KBM-7 (cell line): ENCODE measurements around the gene SARM1.

Experiments used
- DNase-seq: peaks from one replicate; pipeline ENCODE4 v3.0.0-alpha.2; 2015
- in situ Hi-C: fragments of 300-500 bp; cut with MboI; formaldehyde crosslinking; loops from 2 replicates; pipeline ENCODE4 v1.14.3; 2020; ENCODE audit warnings: low sequenced_read_pairs, low pct_unique_long_range_greater_than_20kb, mixed read lengths

SARM1 gene

DNA sequence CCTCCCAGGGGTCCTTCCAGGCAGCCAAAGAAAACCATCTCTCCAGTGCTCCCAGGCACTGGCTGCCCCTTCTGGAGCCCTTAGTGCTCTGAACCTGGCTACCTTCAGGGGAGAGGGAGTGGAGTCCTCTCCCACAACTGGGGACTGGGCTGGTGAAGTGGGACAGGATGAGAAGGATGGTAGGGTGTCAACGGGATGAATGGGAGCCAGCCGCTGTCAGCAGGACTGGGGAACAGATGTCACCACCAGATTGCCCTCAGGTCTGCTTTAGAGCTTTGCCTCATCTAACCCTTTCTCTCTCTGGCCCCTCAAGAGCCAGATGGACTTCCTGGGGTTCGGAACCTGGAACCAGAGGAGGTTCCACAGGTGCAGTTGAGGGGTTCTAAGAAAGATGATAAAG, 6.0 kb upstream of the SARM1 start:
- no peak for DNase-seq
- in situ Hi-C loops: no loop called here

DNA sequence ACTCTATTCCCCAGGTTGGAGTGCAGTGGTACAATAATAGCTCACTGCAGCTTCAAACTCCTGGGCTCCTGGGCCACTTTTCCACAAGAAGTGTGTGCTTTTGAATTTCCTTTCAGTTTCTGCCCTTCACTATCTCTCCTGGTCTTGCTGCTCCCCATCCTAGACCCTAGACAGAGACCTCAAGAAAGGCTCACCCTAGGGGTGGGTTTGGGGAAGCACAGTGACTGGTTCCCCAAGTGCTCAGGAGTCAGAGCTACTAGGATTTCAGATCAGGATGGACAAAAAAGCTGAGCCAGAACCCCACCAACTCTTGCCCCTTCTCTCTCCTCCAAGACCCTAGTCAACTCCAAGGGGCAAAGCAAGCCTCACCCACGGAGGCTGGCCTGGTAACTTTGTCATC, 4.9 kb upstream of the SARM1 start:
- no peak for DNase-seq
- in situ Hi-C loops: no loop called here

DNA sequence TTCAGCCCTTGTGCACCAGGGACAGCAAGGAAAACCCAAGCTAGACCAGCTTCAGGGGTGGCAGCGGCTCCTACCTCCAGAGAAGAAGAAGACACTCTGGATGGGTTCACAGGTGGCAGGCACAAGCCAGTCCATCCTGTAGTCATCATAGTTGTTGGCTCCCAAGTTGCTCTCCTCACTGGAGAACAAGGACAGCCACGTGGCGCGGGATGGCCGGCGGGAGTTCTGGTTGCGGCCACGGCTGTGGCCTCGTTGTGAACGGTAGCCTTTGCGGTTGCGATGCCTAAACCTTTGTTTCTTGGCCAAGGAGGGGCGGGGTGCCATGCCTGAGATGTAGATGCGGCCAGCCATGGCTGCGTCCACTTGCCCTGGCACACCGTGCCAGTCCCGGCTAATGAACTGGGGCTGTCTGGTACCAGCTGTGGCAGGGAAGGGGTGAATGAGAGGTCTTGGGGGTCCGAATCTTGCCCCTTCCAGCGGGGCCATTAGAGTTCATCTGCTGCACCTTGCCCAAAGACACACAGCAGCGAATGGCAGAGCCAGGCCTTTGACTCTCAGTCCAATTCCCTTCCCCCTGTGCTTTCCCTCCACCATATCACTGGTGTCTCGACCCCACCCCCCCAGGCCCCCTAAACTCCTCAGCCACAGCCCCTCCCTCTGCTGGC, 3.7 kb upstream of the SARM1 start:
- in situ Hi-C loops: no loop called here
- no peak for DNase-seq

DNA sequence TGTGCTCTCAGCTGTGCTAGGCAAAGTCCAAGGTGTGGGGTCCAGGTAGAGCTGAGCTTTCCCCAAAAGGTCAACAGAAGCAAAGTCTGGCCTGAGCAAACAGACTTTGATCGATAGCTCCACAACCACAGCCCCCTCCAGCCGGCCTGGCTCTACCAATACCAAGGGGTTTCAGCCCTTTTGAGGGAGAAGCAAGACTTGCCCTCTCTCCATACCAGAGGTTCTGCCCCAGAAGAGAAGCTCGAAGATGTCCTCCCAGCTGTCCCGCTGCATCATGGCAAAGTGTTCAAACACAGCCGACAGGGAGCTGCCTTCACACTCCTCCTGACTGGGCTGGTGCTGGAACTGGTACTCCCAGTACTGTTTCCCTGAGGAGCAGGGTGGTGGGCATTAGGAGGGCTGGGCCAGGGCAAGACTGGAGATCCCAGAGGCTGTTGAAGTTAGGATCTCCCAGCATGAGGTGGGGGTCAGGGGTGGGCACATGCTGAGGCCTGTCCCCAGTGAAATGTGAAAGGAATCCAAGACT, 3.1 kb upstream of the SARM1 start:
- no peak for DNase-seq

DNA sequence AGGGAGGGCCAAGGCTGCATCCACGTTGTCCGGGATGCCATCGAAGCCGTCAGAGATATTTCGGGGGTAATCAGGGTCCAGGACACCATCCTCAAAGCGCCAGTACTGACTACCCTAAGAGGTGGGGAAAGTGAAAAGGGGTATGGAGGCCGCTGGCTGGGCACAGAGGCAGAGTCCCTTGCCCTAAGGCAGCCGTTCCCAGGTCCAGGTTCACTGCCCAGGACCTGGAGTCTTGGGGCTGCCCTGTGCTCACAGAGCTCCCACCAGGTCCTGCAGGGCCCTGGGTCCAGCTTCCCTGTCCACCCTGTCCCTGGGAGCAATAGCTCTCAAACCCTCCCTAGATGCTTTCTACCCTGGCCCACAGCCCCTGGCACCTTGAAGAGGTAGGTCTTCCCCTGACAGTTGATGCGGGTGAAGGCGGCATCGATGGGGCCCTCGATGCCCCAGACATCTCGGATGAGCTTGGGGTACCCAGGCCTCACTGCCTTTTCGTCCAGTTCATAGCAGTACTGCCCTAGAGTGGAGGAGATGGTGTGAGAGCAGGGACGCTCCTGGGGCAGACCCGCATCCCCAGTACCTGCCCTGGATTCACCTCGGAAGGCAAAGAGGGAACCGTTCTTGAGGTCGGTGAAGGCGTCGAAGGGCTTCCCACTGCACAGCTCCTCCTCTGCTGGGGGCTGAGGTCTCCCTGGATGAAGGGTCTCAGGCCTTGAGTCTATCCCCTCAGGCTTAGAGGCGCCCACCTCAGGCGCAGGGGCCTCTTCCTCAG, 2.4 kb upstream of the SARM1 start:
- no peak for DNase-seq
- in situ Hi-C loops: no loop called here

More for the DNA sequence above, 3.1 kb upstream of the SARM1 start:
- in situ Hi-C loops: no loop called here

DNA sequence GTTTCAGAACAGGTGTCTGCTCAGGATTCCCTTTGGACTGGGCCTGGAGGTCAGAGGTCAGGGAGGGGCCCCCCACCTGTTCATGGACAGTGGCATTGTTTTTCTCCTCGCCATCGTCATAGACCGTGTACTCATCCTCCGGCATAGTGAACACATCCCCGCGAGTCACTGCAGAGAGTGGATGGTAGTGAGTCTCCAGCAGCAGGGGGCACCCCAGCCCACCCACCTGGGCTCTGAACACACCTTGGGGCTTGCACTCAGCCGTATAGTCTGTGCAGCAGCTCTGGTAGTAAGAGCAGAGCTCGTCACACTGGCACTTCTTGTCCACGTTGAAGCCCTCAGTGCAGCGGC, 1.8 kb upstream of the SARM1 start:
- DNase-seq: no peak
- in situ Hi-C loops: no loop called here

DNA sequence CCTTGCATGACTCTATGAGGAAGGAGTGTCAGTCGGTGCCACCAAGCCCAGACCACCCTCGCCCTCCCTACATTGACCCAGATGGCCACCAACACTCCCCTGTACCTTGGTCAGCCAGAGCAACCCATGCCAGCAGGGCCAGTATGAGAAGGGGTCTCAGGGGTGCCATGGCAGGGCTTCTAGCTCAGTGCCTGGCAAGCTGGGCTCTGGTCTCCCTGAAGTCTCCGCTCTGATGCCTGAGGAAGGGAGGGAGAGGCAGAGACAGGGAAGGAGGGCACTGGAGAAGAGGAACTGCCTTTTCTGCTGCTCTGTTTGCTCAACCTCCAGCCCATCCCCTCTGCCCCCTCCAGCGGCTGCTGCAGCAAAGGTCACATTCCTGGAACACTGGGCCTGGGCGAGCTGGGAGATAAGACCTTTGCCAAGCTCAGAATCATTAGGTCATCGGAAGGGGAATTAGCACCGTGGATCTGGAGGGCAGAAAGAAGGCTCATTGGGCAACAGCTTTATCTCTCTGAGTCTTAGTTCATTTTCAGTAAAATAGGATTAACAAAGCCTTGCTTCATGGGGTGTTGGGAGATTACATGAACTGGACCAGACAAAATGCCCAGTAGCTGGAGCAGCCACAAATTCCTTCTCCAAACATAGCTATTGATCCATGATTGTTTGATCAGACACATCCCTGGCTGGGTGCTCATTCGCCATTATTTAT, 1.3 kb upstream of the SARM1 start, which contains the start of gene VTN:
VTN (minus strand) TSS at position 273 of the 709 bp plus-strand sequence; CDS start at position 169, 104 bp downstream.
- peak; percentile 49 for DNase-seq
- in situ Hi-C loops: no loop called here

DNA sequence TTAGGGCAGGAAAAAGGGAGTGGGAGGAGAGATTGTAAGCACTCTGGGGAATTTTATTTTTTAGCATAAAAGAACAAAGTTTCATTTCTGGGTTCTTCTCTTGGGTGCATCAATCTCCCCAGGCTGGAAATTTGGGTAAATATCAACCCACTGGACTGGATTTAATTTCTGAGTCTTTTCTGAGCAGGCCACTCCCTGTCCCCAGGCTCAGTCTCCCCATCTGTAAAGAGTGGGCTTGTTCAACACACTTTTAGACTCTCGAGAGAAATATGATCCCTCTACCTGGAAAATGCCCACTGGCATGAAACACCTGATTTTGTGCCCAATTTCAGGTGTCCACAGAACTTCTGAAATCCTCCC, 770 bp upstream of the SARM1 start:
- no peak for DNase-seq
- in situ Hi-C loops: no loop called here

DNA sequence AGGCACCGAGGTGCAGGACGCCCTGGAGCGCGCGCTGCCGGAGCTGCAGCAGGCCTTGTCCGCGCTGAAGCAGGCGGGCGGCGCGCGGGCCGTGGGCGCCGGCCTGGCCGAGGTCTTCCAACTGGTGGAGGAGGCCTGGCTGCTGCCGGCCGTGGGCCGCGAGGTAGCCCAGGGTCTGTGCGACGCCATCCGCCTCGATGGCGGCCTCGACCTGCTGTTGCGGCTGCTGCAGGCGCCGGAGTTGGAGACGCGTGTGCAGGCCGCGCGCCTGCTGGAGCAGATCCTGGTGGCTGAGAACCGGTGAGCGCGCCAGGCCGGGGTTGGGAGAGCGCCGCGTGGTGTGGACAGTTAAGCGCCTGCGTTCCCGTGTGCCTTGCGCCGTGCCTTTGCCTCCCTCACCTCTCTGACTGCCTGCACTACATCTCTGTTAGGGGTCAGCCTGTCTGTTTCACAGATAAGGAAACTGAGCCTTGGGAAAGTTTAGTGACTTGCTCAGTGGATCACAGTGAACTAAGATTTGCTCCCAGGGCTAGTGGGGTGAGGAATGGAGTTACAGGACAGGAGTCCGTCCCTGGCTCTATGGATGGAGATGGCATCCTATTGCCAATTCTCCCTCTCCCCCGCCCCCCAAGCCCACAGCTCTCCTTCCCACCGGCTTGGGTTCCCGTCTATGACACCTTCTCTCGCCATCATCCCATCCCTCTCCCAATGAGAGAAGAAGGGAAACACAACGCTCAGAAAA, 880 bp downstream of the SARM1 start:
- in situ Hi-C loops: no loop called here
- no peak for DNase-seq

DNA sequence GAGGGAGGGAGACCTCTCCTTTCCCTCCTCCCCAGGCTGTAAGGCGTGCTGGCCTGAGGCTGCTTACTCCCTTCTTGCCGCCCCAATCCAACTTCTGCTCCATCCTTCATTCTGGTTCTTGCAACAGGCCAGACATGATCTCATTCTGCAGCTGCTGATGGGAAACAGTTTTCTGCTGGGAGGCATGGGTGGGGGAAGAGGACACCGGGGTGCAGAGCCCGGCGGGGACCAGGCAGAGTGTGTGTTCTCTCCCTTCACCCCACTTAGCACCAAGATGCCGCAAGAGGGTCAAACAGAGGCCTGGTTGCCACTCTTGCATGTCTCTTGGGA, 1.4 kb downstream of the SARM1 start:
- in situ Hi-C loops: no loop called here
- no peak for DNase-seq

DNA sequence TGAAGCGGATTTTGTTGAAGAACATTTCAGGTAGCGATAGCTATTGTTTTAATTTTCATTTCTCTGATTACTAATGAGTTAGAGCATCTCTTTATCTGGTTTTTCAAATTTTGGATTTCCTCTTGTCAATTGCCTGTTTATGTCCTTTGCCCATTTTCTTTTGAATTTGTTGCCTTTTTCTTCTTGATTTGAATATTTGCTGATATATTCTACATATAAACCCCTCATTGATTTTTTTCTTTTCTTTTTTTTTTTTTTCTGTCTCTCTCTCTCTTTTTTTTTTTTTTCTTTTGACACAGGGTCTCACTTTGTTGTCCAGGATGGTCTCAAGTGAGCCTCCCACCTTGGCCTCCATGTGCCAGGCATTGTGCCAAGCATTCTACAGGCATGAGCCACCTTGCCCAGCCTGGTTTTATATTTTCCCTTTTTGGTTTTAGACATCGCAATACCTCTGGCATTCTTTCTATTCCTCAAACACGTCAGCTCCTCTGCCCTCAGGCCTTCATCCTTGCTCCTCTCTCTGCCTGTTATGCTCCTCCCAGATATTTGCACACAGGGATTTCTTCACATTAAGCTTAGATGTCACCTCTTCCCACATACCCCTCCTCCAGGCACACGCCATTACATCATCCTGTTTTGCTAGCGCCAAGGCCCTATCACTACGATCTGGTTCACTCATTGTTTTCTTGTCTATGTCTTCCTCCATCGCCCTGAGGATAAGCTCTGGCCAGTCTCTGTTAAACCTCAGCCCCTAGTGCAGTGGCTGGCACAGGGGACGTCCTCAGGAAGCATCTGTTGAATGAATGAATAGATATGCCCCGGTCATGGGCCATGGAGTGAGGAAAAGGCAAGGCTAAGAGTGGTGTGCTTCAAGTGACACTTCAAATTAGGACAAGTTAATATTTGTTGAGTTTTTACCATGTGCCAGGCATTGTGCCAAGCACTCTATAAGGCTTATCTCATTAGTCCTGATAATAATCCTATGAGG, 8.6 kb downstream of the SARM1 start:
- in situ Hi-C loops: no loop called here
- peak; percentile 9 for DNase-seq

DNA sequence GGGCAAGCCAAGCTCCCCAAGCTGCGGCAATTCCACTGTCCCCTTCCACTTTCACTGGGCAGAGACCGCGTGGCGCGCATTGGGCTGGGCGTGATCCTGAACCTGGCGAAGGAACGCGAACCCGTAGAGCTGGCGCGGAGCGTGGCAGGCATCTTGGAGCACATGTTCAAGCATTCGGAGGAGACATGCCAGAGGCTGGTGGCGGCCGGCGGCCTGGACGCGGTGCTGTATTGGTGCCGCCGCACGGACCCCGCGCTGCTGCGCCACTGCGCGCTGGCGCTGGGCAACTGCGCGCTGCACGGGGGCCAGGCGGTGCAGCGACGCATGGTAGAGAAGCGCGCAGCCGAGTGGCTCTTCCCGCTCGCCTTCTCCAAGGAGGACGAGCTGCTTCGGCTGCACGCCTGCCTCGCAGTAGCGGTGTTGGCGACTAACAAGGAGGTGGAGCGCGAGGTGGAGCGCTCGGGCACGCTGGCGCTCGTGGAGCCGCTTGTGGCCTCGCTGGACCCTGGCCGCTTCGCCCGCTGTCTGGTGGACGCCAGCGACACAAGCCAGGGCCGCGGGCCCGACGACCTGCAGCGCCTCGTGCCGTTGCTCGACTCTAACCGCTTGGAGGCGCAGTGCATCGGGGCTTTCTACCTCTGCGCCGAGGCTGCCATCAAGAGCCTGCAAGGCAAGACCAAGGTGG, 9.8 kb downstream of the SARM1 start:
- no peak for DNase-seq
- in situ Hi-C loops: no loop called here

DNA sequence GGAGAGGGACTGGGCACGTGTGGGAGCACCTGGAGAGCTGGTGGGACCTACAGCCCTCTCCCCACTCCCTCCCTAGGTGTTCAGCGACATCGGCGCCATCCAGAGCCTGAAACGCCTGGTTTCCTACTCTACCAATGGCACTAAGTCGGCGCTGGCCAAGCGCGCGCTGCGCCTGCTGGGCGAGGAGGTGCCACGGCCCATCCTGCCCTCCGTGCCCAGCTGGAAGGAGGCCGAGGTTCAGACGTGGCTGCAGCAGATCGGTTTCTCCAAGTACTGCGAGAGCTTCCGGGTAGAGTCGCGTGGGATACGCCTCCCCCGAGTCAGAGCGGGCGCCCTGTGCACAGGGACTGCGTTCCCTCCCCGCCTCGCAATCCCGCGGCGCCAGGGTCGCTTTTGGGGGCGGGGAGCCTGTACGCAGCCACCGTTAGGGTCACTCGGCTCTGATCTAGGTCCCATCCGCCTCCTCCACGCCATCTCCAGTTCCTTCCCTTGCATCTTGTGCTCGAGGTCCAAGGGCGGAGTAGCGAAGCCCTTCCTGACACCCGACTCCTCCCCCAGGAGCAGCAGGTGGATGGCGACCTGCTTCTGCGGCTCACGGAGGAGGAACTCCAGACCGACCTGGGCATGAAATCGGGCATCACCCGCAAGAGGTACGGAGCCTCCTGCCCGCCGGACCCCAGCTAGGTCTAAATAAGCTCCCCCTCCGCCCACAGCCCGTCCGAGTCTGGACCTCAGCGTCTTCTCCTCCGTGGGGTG, 13.0 kb downstream of the SARM1 start:
- DNase-seq: no peak

DNA sequence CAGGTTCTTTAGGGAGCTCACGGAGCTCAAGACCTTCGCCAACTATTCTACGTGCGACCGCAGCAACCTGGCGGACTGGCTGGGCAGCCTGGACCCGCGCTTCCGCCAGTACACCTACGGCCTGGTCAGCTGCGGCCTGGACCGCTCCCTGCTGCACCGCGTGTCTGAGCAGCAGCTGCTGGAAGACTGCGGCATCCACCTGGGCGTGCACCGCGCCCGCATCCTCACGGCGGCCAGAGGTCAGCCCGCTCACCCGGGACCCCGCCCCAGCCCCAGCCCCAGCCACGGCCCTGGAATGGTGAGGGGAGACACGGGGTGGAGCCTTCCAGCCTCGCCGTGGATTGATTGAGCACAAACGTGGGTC, 13.5 kb downstream of the SARM1 start:
- no peak for DNase-seq
- in situ Hi-C loops: no loop called here

More for the DNA sequence above, 13.0 kb downstream of the SARM1 start:
- in situ Hi-C loops: no loop called here

DNA sequence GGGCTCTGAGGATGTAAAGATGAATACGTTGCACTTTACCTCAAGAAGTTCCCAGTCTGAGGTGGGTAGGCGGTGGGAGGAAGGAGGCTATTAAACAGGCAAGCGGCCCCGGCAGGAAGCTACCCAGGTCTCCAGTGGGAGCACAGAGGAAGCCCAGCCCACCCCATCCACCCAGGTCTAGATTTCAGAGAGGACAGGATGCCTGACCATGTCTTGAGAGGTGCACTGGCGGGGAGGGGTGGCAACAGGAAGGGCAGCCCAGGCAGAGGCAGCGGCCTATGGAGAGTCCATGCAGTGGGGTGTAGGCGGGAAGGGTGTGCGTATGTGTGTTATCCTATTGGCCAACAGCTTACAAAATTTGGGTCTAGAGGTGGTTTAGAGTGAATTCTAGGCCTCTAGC, 13.9 kb downstream of the SARM1 start:
- in situ Hi-C loops: no loop called here
- DNase-seq: no peak

DNA sequence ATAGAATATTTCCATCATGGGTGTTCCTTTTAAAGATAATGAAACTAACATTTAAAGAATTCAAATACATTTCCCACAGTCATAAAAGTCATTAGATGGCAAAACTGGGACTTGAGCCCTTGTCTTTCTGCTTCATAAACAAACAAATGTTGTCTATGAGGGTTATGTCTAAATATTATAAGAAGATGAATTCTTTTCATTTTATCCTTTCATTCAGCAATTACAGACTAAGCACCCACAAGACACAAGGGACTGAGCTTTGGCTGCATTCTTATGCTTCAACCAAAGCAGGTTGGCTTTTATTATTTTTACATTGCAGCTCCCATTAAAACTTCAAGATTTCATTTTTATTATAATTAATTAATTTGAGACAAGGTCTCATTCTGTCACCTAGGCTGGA, 14.9 kb downstream of the SARM1 start:
- in situ Hi-C loops: no loop called here
- no peak for DNase-seq

DNA sequence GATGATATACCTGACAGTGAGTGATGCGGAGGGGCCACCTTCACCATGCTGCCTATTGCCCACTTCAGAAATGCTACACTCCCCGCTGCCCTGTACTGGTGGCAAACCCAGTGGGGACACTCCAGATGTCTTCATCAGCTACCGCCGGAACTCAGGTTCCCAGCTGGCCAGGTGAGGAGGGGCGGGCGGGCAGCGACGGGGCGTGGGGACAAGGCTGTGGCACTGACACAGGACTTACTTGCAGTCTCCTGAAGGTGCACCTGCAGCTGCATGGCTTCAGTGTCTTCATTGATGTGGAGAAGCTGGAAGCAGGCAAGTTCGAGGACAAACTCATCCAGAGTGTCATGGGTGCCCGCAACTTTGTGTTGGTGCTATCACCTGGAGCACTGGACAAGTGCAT, 16.6 kb downstream of the SARM1 start:
- no peak for DNase-seq
- in situ Hi-C loops: no loop called here
